GM12891 (cell line): ENCODE measurements around the gene BCAN.

Experiments used
- PAX5 ChIP-seq: IDR thresholded peaks from 2 replicates; pipeline ENCODE4 v1.6.1; 2011; ENCODE audit warnings: low read length, moderate library complexity, mild to moderate bottlenecking; ENCODE audit not compliant: insufficient read depth, severe bottlenecking
- POLR2A ChIP-seq: IDR thresholded peaks from 2 replicates; pipeline ENCODE4 v1.6.1; 2011; ENCODE audit warnings: low read depth, low read length, control low read depth
- POLR2AphosphoS5 ChIP-seq: IDR thresholded peaks from 2 replicates; pipeline ENCODE4 v1.6.1; 2011; ENCODE audit warnings: low read depth, low read length, control low read depth
- POU2F2 ChIP-seq: IDR thresholded peaks from 2 replicates; pipeline ENCODE4 v1.6.1; 2011; ENCODE audit warnings: low read depth, mild to moderate bottlenecking, control low read depth, low read length, moderate library complexity
- TAF1 ChIP-seq: IDR thresholded peaks from 2 replicates; pipeline ENCODE4 v1.6.1; 2011; ENCODE audit warnings: low read depth, low read length, control low read depth

- TF ChIP-seq POLR2A (no peak), TAF1 (no peak), POLR2AphosphoS5 (no peak), POU2F2 (no peak), PAX5 (no peak)
Measured at GRCh38 chr1:156647351-156647750, 5.4 kb downstream of the BCAN start.
